HEK293 (cell line): ENCODE data around the gene SLC18B1.
A peak's percentile ranks its signal among the peaks of the same experiment; 100 is the strongest.

Source experiments
- CTCF ChIA-PET: fragments of 350-600 bp; formaldehyde crosslinking; extraction: SDS; loops from one replicate; lab custom pipeline; 2021; ENCODE audit warnings: antibody characterized with exemption; lab: Yijun Ruan, JAX
- POLR2A ChIA-PET: fragments of 300-600 bp; formaldehyde crosslinking; extraction: SDS; loops from one replicate; lab custom pipeline; 2020; ENCODE audit warnings: antibody characterized with exemption, inconsistent platforms; lab: Yijun Ruan, JAX
- H3K27ac ChIP-seq: fragments of 200-500 bp; sonication (Bioruptor generic); 2 replicates; pipeline ENCODE4 v1.5.1; 2014; ENCODE audit warnings: low read depth, low read length, control low read depth, inconsistent platforms; ENCODE audit errors: extremely low read depth
- H3K36me3 ChIP-seq, 2 experiments: fragments of 200-500 bp in 1 of 2; sonication (Bioruptor generic) in 1 of 2; 1 replicate in 1 of 2; 2 replicates in 1 of 2; pipeline ENCODE4 v1.5.1; 2014 to 2017; ENCODE audit warnings: inconsistent platforms in 2 of 2, low read length in 2 of 2; ENCODE audit not compliant: control insufficient read depth in 2 of 2, insufficient read depth in 1 of 2
- H3K4me1 ChIP-seq: fragments of 200-500 bp; sonication (Bioruptor generic); 2 replicates; pipeline ENCODE4 v1.5.1; 2014; ENCODE audit warnings: mild to moderate bottlenecking, low read length, inconsistent platforms; ENCODE audit not compliant: control insufficient read depth, insufficient read depth
- H3K4me3 ChIP-seq: 2 replicates; pipeline ENCODE4 v1.5.1; 2011; ENCODE audit warnings: low read depth, mild to moderate bottlenecking, control low read depth, low read length, moderate library complexity
- H3K9me3 ChIP-seq: fragments of 200-500 bp; sonication (Bioruptor generic); 2 replicates; pipeline ENCODE4 v1.5.1; 2014; ENCODE audit warnings: low read depth, low read length, inconsistent platforms; ENCODE audit not compliant: control insufficient read depth, insufficient read depth
- CTCF ChIP-seq: fragments of 450-650 bp; formaldehyde crosslinking; IDR thresholded peaks from 2 replicates; pipeline ENCODE4 v1.5.1; 2016; ENCODE audit warnings: missing biosample characterization, missing genetic modification characterization
- ELK4 ChIP-seq: IDR thresholded peaks from 2 replicates; pipeline ENCODE4 v1.6.1; 2011; ENCODE audit warnings: mild to moderate bottlenecking, low read depth, low read length, borderline replicate concordance
- YY1 ChIP-seq: fragments of 450-650 bp; formaldehyde crosslinking; IDR thresholded peaks from 2 replicates; pipeline ENCODE4 v1.5.1; 2018; ENCODE audit warnings: missing biosample characterization, missing genetic modification characterization
- ZBTB26 ChIP-seq: fragments of 450-650 bp; formaldehyde crosslinking; optimal IDR thresholded peaks from 2 replicates; pipeline ENCODE3; 2016; ENCODE audit warnings: missing biosample characterization, mild to moderate bottlenecking, missing genetic modification characterization
- ZNF146 ChIP-seq: fragments of 450-650 bp; formaldehyde crosslinking; IDR thresholded peaks from 2 replicates; pipeline ENCODE4 v1.5.1; 2016; ENCODE audit warnings: missing biosample characterization, missing genetic modification characterization
- ZNF202 ChIP-seq: fragments of 450-650 bp; formaldehyde crosslinking; IDR thresholded peaks from 2 replicates; pipeline ENCODE4 v1.5.1; 2016; ENCODE audit warnings: missing biosample characterization, missing genetic modification characterization, borderline replicate concordance
- ZNF221 ChIP-seq: fragments of 450-650 bp; formaldehyde crosslinking; IDR thresholded peaks from 2 replicates; pipeline ENCODE4 v1.5.1; 2017; ENCODE audit warnings: missing biosample characterization, missing genetic modification characterization, borderline replicate concordance
- ZNF362 ChIP-seq: fragments of 450-650 bp; formaldehyde crosslinking; IDR thresholded peaks from 2 replicates; pipeline ENCODE4 v1.5.1; 2016; ENCODE audit warnings: missing biosample characterization, missing genetic modification characterization
- ZNF521 ChIP-seq: fragments of 450-650 bp; formaldehyde crosslinking; IDR thresholded peaks from 2 replicates; pipeline ENCODE4 v1.5.1; 2017; ENCODE audit warnings: missing biosample characterization, mild to moderate bottlenecking, missing genetic modification characterization
- ZNF544 ChIP-seq: fragments of 450-650 bp; formaldehyde crosslinking; IDR thresholded peaks from 2 replicates; pipeline ENCODE4 v1.5.0; 2017; ENCODE audit warnings: missing biosample characterization, missing genetic modification characterization
- ZNF560 ChIP-seq: fragments of 450-650 bp; formaldehyde crosslinking; IDR thresholded peaks from 2 replicates; pipeline ENCODE4 v1.5.1; 2017; ENCODE audit warnings: missing biosample characterization, missing genetic modification characterization, borderline replicate concordance
- ZNF777 ChIP-seq: fragments of 450-650 bp; formaldehyde crosslinking; IDR thresholded peaks from 2 replicates; pipeline ENCODE4 v1.5.1; 2017; ENCODE audit warnings: missing biosample characterization, missing genetic modification characterization, borderline replicate concordance
- ZNF792 ChIP-seq: fragments of 450-650 bp; formaldehyde crosslinking; IDR thresholded peaks from 2 replicates; pipeline ENCODE4 v1.5.1; 2016; ENCODE audit warnings: missing biosample characterization, missing genetic modification characterization
- ZSCAN5A ChIP-seq: fragments of 450-650 bp; formaldehyde crosslinking; IDR thresholded peaks from 2 replicates; pipeline ENCODE4 v1.5.1; 2016; ENCODE audit warnings: missing biosample characterization, missing genetic modification characterization

The SLC18B1 gene

GRCh38 chr6:132817554-132818403 lies 19.3 kb upstream of the SLC18B1 start:
- Histone ChIP-seq H3K4me1 (peaks cover 8% of the 10 kb centered on the region; the same call in 1 of the 2 replicates), H3K36me3 (peaks cover 26 to 53% of the 10 kb centered on the region in 2 experiments), H3K27ac (no peak overlapping the region), H3K4me3 (no peak overlapping the region), H3K9me3 (no peaks in the 10 kb centered on the region)
- TF ChIP-seq ZNF221 (no peak), ZNF146 (tag by site-specific recombination) (no peak), ZNF521 (no peak), ZNF792 (tag by site-specific recombination) (no peak), ZNF544 (tag by site-specific recombination) (no peak), ELK4 (no peak), YY1 (tag by site-specific recombination) (no peak), ZNF777 (tag by site-specific recombination) (no peak), ZBTB26 (tag by site-specific recombination) (no peak)
- POLR2A ChIA-PET, result interaction anchor here (1.0 to 1.1 kb wide), 2 partner anchors 20 to 227 kb away, joined by 3 read pairs; partner anchors contain the start of gene SLC18B1
- CTCF ChIA-PET, result interaction anchor here (0.5 to 2.0 kb wide), 4 partner anchors 19 to 148 kb away, joined by 3 to 7 read pairs (median 3); partner anchors contain the start of gene SLC18B1

- no peak overlapping the region for H3K27ac ChIP-seq
- no peak overlapping the region for H3K4me3 ChIP-seq
- H3K9me3 ChIP-seq, result no peaks in the 10 kb centered on the region
- peaks cover 8% of the 10 kb centered on the region; the same call in 1 of the 2 replicates for H3K4me1 ChIP-seq
- TF ChIP-seq CTCF (tag by site-specific recombination), result 0 out of 2 replicates have a peak, but pooled peaks have one; percentile 13
- no peak for TF ChIP-seq ZNF202
- no peak for TF ChIP-seq ZNF560 (tag by site-specific recombination)
- TF ChIP-seq ZSCAN5A (tag by site-specific recombination), result no peak
- no peak for TF ChIP-seq ZNF362 (tag by site-specific recombination)
- TF ChIP-seq, all 188 proteins: peak for 1
- peaks cover 26 to 53% of the 10 kb centered on the region in 2 experiments for H3K36me3 ChIP-seq
- POLR2A ChIA-PET, result no interaction called here
- CTCF ChIA-PET, result interaction anchor here (0.8 to 2.6 kb wide), 4 partner anchors 8 to 18 kb away, joined by 3 to 11 read pairs (median 8); partner anchors contain the start of gene SLC18B1
Measured at GRCh38 chr6:132816660-132817059, 18.2 kb upstream of the SLC18B1 start.
